NCI-H1092 (cell line): Measurements from ENCODE around the gene CAPRIN1.
A peak's percentile ranks its signal among the peaks of the same experiment; 100 is the strongest.
"Not testable (repeated sequence)": the region's sequence is repeated elsewhere in the genome, so short reads cannot be mapped to it uniquely, and the experiment has no call there.

Source experiments
- DNase-seq: peaks from one replicate; lab custom pipeline; 2025; lab: John Stamatoyannopoulos, UW

The CAPRIN1 gene

GRCh38 chr11:34091825-34092224 lies 40.3 kb downstream of the CAPRIN1 start:
- no peak for DNase-seq

- not testable (repeated sequence) for DNase-seq
Measured at GRCh38 chr11:34094900-34095299, 43.4 kb downstream of the CAPRIN1 start.

- DNase-seq: no peak
Measured at GRCh38 chr11:34098813-34099212, 47.3 kb downstream of the CAPRIN1 start.

GRCh38 chr11:34104680-34105078 lies 53.1 kb downstream of the CAPRIN1 start:
- DNase-seq: no peak

- peak; percentile 98 for DNase-seq
Measured at GRCh38 chr11:34105079-34105956, 53.8 kb downstream of the CAPRIN1 start, which contains the start of gene NAT10. NAT10 (plus strand) TSS chr11:34105629; CDS start chr11:34108226, 2,597 bp downstream.

- no peak for DNase-seq
Measured at GRCh38 chr11:34105957-34106504, 54.5 kb downstream of the CAPRIN1 start.

GRCh38 chr11:34111722-34112270 lies 60.3 kb downstream of the CAPRIN1 start:
- no peak for DNase-seq

- DNase-seq: no peak
Measured at GRCh38 chr11:34114014-34114413, 62.5 kb downstream of the CAPRIN1 start.

GRCh38 chr11:34114471-34114870 lies 62.9 kb downstream of the CAPRIN1 start:
- no peak for DNase-seq

GRCh38 chr11:34120651-34121050 lies 69.1 kb downstream of the CAPRIN1 start:
- DNase-seq: no peak

- DNase-seq: no peak
Measured at GRCh38 chr11:34124885-34125668, 73.5 kb downstream of the CAPRIN1 start.

- no peak for DNase-seq
Measured at GRCh38 chr11:34126959-34127848, 75.7 kb downstream of the CAPRIN1 start.

- no peak for DNase-seq
Measured at GRCh38 chr11:34128824-34129223, 77.3 kb downstream of the CAPRIN1 start.

GRCh38 chr11:34132261-34132965 lies 80.9 kb downstream of the CAPRIN1 start:
- DNase-seq: no peak

GRCh38 chr11:34134765-34135164 lies 83.2 kb downstream of the CAPRIN1 start:
- DNase-seq: no peak

- no peak for DNase-seq
Measured at GRCh38 chr11:34135439-34135838, 83.9 kb downstream of the CAPRIN1 start.

- no peak for DNase-seq
Measured at GRCh38 chr11:34136420-34136819, 84.9 kb downstream of the CAPRIN1 start.

- no peak for DNase-seq
Measured at GRCh38 chr11:34139346-34139745, 87.8 kb downstream of the CAPRIN1 start.

- DNase-seq: no peak
Measured at GRCh38 chr11:34140149-34140548, 88.6 kb downstream of the CAPRIN1 start.

- no peak for DNase-seq
Measured at GRCh38 chr11:34143048-34143447, 91.5 kb downstream of the CAPRIN1 start.

GRCh38 chr11:34145073-34145472 lies 93.5 kb downstream of the CAPRIN1 start:
- no peak for DNase-seq
